T-helper 17 cell (primary cell): Measurements from ENCODE around the gene GFM2. TPM values are rescaled to one million over a fixed set of nuclear protein-coding genes. Genes with fewer than 3 reads are reported as not detected.
"Not testable (repeated sequence)": the region's sequence is repeated elsewhere in the genome, so short reads cannot be mapped to it uniquely, and the experiment has no call there.

Experiments
- ATAC-seq: fragments of 150-1000 bp; cut with Tn5 transposase; 2 replicates; pipeline ENCODE4 v1.10.0; 2021; ENCODE audit warnings: mild to moderate bottlenecking, moderate library complexity
- DNase-seq, 3 donors: peaks; one replicate each; pipeline versions ENCODE4 v3.0.0 to v3.0.0-alpha.2; 2020 to 2021
- H3K9me3 ChIP-seq: one replicate; pipeline ENCODE4 v1.7.0; 2013; ENCODE audit warnings: low read length, mild to moderate bottlenecking; ENCODE audit not compliant: control insufficient read depth, poor library complexity, severe bottlenecking
- H3K27ac Mint-ChIP-seq: one replicate; pipeline ENCODE4 v1.8.0; 2022; ENCODE audit warnings: mild to moderate bottlenecking, moderate library complexity, mixed read lengths
- H3K27me3 Mint-ChIP-seq: one replicate; pipeline ENCODE4 v1.8.0; 2022; ENCODE audit warnings: mixed read lengths
- H3K36me3 Mint-ChIP-seq: one replicate; pipeline ENCODE4 v1.8.0; 2022; ENCODE audit warnings: low read depth, mixed read lengths
- H3K4me1 Mint-ChIP-seq: one replicate; pipeline ENCODE4 v1.8.0; 2022; ENCODE audit warnings: mild to moderate bottlenecking, mixed read lengths
- H3K4me3 Mint-ChIP-seq: one replicate; pipeline ENCODE4 v1.8.0; 2022; ENCODE audit warnings: mild to moderate bottlenecking, moderate library complexity, mixed read lengths
- total RNA-seq, 4 donors: library from RNA in 2 of 4; stranded (reverse) in 2 of 4; gene quantifications; one replicate each; pipeline ENCODE4 v1.2.3 and lab custom pipeline; 2022 to 2026

Gene GFM2
- total RNA-seq, 2 donors from 2014 or later: 12.3 to 20.7 TPM

GRCh38 chr5:74684900-74685851 lies 81.7 kb downstream of the GFM2 start, which contains the start of gene HEXB:
TSS of gene HEXB (plus strand) at chr5:74685233. CDS start at chr5:74685261, 28 bp downstream.
- Mint-ChIP-seq H3K27ac (peak within 1 kb of the TSS; percentile 93), H3K4me3 (peak within 1 kb of the TSS; percentile 95), H3K4me1 (peaks cover 23% of the 10 kb centered on the region), H3K36me3 (no peaks in the 10 kb centered on the region), H3K27me3 (peaks cover 4% of the 10 kb centered on the region)
- peak; percentile 68 to 73 (median 72) for DNase-seq
- ATAC-seq: peak; percentile 95
- no peaks in the 10 kb centered on the region for H3K9me3 ChIP-seq

GRCh38 chr5:74679966-74680365 lies 87.0 kb downstream of the GFM2 start:
- DNase-seq: no peak
- H3K27ac Mint-ChIP-seq: no peak overlapping the region
- no peaks in the 10 kb centered on the region for H3K9me3 ChIP-seq
- no peaks in the 10 kb centered on the region for H3K36me3 Mint-ChIP-seq
- no peaks in the 10 kb centered on the region for H3K4me1 Mint-ChIP-seq
- peaks cover 28% of the 10 kb centered on the region for H3K27me3 Mint-ChIP-seq
- H3K4me3 Mint-ChIP-seq: no peak overlapping the region
- no peak for ATAC-seq

- ATAC-seq, H3K9me3 ChIP-seq, DNase-seq, H3K4me3 Mint-ChIP-seq, H3K27ac Mint-ChIP-seq, H3K4me1 Mint-ChIP-seq, H3K36me3 Mint-ChIP-seq: not testable (repeated sequence)
- H3K27me3 Mint-ChIP-seq: peaks cover 29% of the 10 kb centered on the region
Observed at GRCh38 chr5:74679300-74679699, 87.6 kb downstream of the GFM2 start.

GRCh38 chr5:74678123-74678522 lies 88.8 kb downstream of the GFM2 start:
- H3K27ac Mint-ChIP-seq, DNase-seq, ATAC-seq, H3K9me3 ChIP-seq, H3K4me3 Mint-ChIP-seq, H3K36me3 Mint-ChIP-seq, H3K4me1 Mint-ChIP-seq: not testable (repeated sequence)
- peaks cover 40% of the 10 kb centered on the region for H3K27me3 Mint-ChIP-seq

- not testable (repeated sequence) for H3K4me3 Mint-ChIP-seq, DNase-seq, ATAC-seq, H3K9me3 ChIP-seq, H3K36me3 Mint-ChIP-seq, H3K27ac Mint-ChIP-seq, H3K4me1 Mint-ChIP-seq
- peaks cover 54% of the 10 kb centered on the region for H3K27me3 Mint-ChIP-seq
Observed at GRCh38 chr5:74676466-74676865, 90.5 kb downstream of the GFM2 start.

GRCh38 chr5:74673011-74673790 lies 93.7 kb downstream of the GFM2 start:
- H3K27ac Mint-ChIP-seq: no peak overlapping the region

GRCh38 chr5:74672215-74672877 lies 94.6 kb downstream of the GFM2 start:
- ATAC-seq (no peak), DNase-seq (no peak)
- no peak overlapping the region for H3K4me3 Mint-ChIP-seq
- no peak overlapping the region for H3K27ac Mint-ChIP-seq
- peaks cover 40% of the 10 kb centered on the region for H3K27me3 Mint-ChIP-seq
- no peaks in the 10 kb centered on the region for H3K9me3 ChIP-seq
- H3K36me3 Mint-ChIP-seq: peaks cover 2% of the 10 kb centered on the region
- H3K4me1 Mint-ChIP-seq: no peaks in the 10 kb centered on the region

More at GRCh38 chr5:74673011-74673790, 93.7 kb downstream of the GFM2 start:
- Mint-ChIP-seq H3K36me3 (peaks cover 2% of the 10 kb centered on the region), H3K27me3 (peaks cover 40% of the 10 kb centered on the region), H3K4me1 (no peaks in the 10 kb centered on the region), H3K4me3 (no peak overlapping the region)
- ATAC-seq: no peak
- no peaks in the 10 kb centered on the region for H3K9me3 ChIP-seq
- no peak for DNase-seq

Other genes with a start within 250 kb of the GFM2 start
- under 1 TPM; 0.70 to 0.89 TPM for gene ENC1, start 126.4 kb downstream of the GFM2 start, total RNA-seq
- 10 to 100 TPM; 38.2 to 43.2 TPM for gene HEXB, start 81.9 kb downstream of the GFM2 start, total RNA-seq
- gene NSA2, start 132 bp upstream of the GFM2 start, total RNA-seq: 10 to 100 TPM; 65.4 to 75.1 TPM
- gene FAM169A, start 99.3 kb upstream of the GFM2 start, total RNA-seq: 10 to 100 TPM in 1 of 2 donors, 1 to 10 TPM in 1; 9.2 to 16.1 TPM